Vagina (tissue), 2 donors: Measurements from ENCODE around the gene ENO2.

ENCODE experiments used
- CTCF ChIP-seq, 3 experiments: fragments of 450-650 bp in 2 of 3; fragments of 200-600 bp in 1 of 3; sonication (generic) in 1 of 3; IDR thresholded peaks; one replicate each; pipeline ENCODE4 v1.5.1; 2017 to 2019; ENCODE audit warnings: antibody characterized with exemption in 3 of 3, mild to moderate bottlenecking in 2 of 3, moderate library complexity in 2 of 3
- POLR2A ChIP-seq, 2 donors: fragments of 450-650 bp; IDR thresholded peaks; one replicate each; pipeline ENCODE4 v1.6.1; 2017; ENCODE audit warnings: antibody characterized with exemption in 2 of 2, mild to moderate bottlenecking in 2 of 2, moderate library complexity in 2 of 2

- no peak for TF ChIP-seq CTCF (IDR thresholded peaks at IDR 0.05)
- no peak for TF ChIP-seq POLR2A (IDR thresholded peaks at IDR 0.05)
Measured at GRCh38 chr12:6914947-6915788, 788 bp downstream of the ENO2 start.
